IMR-90 (cell line): ENCODE data around the gene NFAT5. TPM values are rescaled to one million over a fixed set of nuclear protein-coding genes. Genes with fewer than 3 reads are reported as not detected.
A peak's percentile ranks its signal among the peaks of the same experiment; 100 is the strongest.

Source experiments
- ATAC-seq: fragments of 200-7000 bp; cut with Tn5 transposase; 2 replicates; pipeline ENCODE4 v1.9.1; 2020; ENCODE audit warnings: low read depth, mild to moderate bottlenecking, moderate library complexity
- BruUV-seq: library from RNA; stranded (reverse); fragments of 400-500 nt; replicated peaks from 2 replicates; lab custom pipeline; 2021; lab: Mats Ljungman, UMichigan
- CTCF ChIA-PET: fragments of 300-600 bp; formaldehyde crosslinking; extraction: SDS; loops from one replicate; lab custom pipeline; 2021; ENCODE audit warnings: antibody characterized with exemption; lab: Yijun Ruan, JAX
- POLR2A ChIA-PET: fragments of 300-600 bp; sonication (Branson Sonifier 250); formaldehyde crosslinking; loops from one replicate; lab custom pipeline; 2022; ENCODE audit warnings: antibody characterized with exemption; ENCODE audit not compliant: unreplicated experiment; lab: Charles Lee
- DNase-seq: peaks from one replicate; pipeline ENCODE4 v3.0.0; 2013
- H2AFZ ChIP-seq: replicated peaks from 2 replicates; pipeline ENCODE3; 2013; ENCODE audit warnings: low read length, mild to moderate bottlenecking; ENCODE audit not compliant: poor library complexity
- H2AK5ac ChIP-seq: 2 replicates; pipeline ENCODE4 v1.6.1; 2013; ENCODE audit warnings: low read depth, low read length, inconsistent platforms
- H2AK9ac ChIP-seq: replicated peaks from 2 replicates; pipeline ENCODE3; 2013; ENCODE audit warnings: mild to moderate bottlenecking, low read depth, low read length, moderate library complexity; ENCODE audit not compliant: poor library complexity
- H2BK120ac ChIP-seq: 2 replicates; pipeline ENCODE4 v1.6.1; 2013; ENCODE audit warnings: low read depth, low read length, inconsistent platforms
- H2BK15ac ChIP-seq: 3 replicates; pipeline ENCODE4 v1.6.1; 2013; ENCODE audit warnings: low read depth, low read length, inconsistent platforms
- H2BK20ac ChIP-seq: 2 replicates; pipeline ENCODE4 v1.6.1; 2013; ENCODE audit warnings: low read depth, mild to moderate bottlenecking, inconsistent platforms, low read length, moderate library complexity
- H2BK5ac ChIP-seq: 2 replicates; pipeline ENCODE4 v1.6.1; 2013; ENCODE audit warnings: mild to moderate bottlenecking, low read depth, low read length, inconsistent platforms; ENCODE audit not compliant: poor library complexity, severe bottlenecking
- H3K14ac ChIP-seq: replicated peaks from 2 replicates; pipeline ENCODE4 v1.6.1; 2013; ENCODE audit warnings: low read depth, low read length, inconsistent platforms
- H3K18ac ChIP-seq: 2 replicates; pipeline ENCODE4 v1.6.1; 2013; ENCODE audit warnings: low read depth, low read length, control low read depth
- H3K23ac ChIP-seq: 2 replicates; pipeline ENCODE4 v1.6.1; 2013; ENCODE audit warnings: low read depth, low read length, inconsistent platforms
- H3K27ac ChIP-seq: 2 replicates; pipeline ENCODE4 v1.5.1; 2013; ENCODE audit warnings: mild to moderate bottlenecking, control low read depth, low read length; ENCODE audit not compliant: insufficient read depth
- H3K27me3 ChIP-seq: 2 replicates; pipeline ENCODE4 v1.6.1; 2013; ENCODE audit warnings: low read length; ENCODE audit not compliant: control insufficient read depth, insufficient read depth
- H3K36me3 ChIP-seq: 2 replicates; pipeline ENCODE4 v1.6.1; 2013; ENCODE audit warnings: low read length, mixed read lengths; ENCODE audit not compliant: control insufficient read depth, insufficient read depth
- H3K4ac ChIP-seq: 2 replicates; pipeline ENCODE4 v1.6.1; 2013; ENCODE audit warnings: low read depth, low read length, inconsistent platforms
- H3K4me1 ChIP-seq: 2 replicates; pipeline ENCODE4 v1.6.1; 2013; ENCODE audit warnings: low read length, mixed read lengths; ENCODE audit not compliant: control insufficient read depth, insufficient read depth
- H3K4me2 ChIP-seq: 2 replicates; pipeline ENCODE4 v1.6.1; 2013; ENCODE audit warnings: low read depth, mild to moderate bottlenecking, control low read depth, low read length, moderate library complexity
- H3K4me3 ChIP-seq: 2 replicates; pipeline ENCODE4 v1.5.1; 2013; ENCODE audit warnings: low read depth, mild to moderate bottlenecking, control low read depth, low read length, moderate library complexity; ENCODE audit not compliant: insufficient read depth
- H3K56ac ChIP-seq: 2 replicates; pipeline ENCODE4 v1.6.1; 2013; ENCODE audit warnings: low read length, inconsistent platforms; ENCODE audit not compliant: insufficient read depth; ENCODE audit errors: extremely low read depth
- H3K79me1 ChIP-seq, 2 experiments: 2 replicates each; pipeline ENCODE4 v1.6.1; 2013; ENCODE audit warnings: low read length in 2 of 2, inconsistent platforms in 1 of 2, low read depth in 1 of 2
- H3K9ac ChIP-seq: 2 replicates; pipeline ENCODE4 v1.6.1; 2013; ENCODE audit warnings: low read depth, low read length, control low read depth
- H3K9me1 ChIP-seq: 2 replicates; pipeline ENCODE4 v1.6.1; 2013; ENCODE audit warnings: low read length, inconsistent platforms; ENCODE audit not compliant: insufficient read depth
- H3K9me3 ChIP-seq: 2 replicates; pipeline ENCODE4 v1.6.1; 2013; ENCODE audit warnings: low read length; ENCODE audit not compliant: control insufficient read depth, insufficient read depth
- H4K20me1 ChIP-seq: 2 replicates; pipeline ENCODE4 v1.6.1; 2013; ENCODE audit warnings: low read length, inconsistent platforms; ENCODE audit not compliant: insufficient read depth
- H4K5ac ChIP-seq: 2 replicates; pipeline ENCODE4 v1.6.1; 2013; ENCODE audit warnings: mild to moderate bottlenecking, low read depth, low read length, control low read depth
- H4K8ac ChIP-seq, 2 experiments: 2 replicates each; pipeline ENCODE4 v1.6.1; 2013; ENCODE audit warnings: low read depth in 2 of 2, low read length in 2 of 2, control low read depth in 1 of 2, inconsistent platforms in 1 of 2
- H4K91ac ChIP-seq: 2 replicates; pipeline ENCODE4 v1.6.1; 2013; ENCODE audit warnings: low read depth, low read length, inconsistent platforms; ENCODE audit not compliant: insufficient read depth
- BHLHE40 ChIP-seq: fragments of 150-350 bp; IDR thresholded peaks from 2 replicates; pipeline ENCODE4 v1.6.1; 2016; ENCODE audit warnings: mild to moderate bottlenecking, low read depth, low read length
- CHD1 ChIP-seq: IDR thresholded peaks from 2 replicates; pipeline ENCODE4 v1.6.1; 2012; ENCODE audit warnings: low read depth, low read length, improper control_type of control experiment
- FOS ChIP-seq: fragments of 150-350 bp; IDR thresholded peaks from 2 replicates; pipeline ENCODE4 v1.6.1; 2016; ENCODE audit warnings: low read depth, low read length
- MAFK ChIP-seq: IDR thresholded peaks from 2 replicates; pipeline ENCODE4 v1.6.1; 2012; ENCODE audit warnings: low read depth, low read length, improper control_type of control experiment
- MAZ ChIP-seq: IDR thresholded peaks from 2 replicates; pipeline ENCODE4 v1.6.1; 2012; ENCODE audit warnings: low read depth, mild to moderate bottlenecking, low read length, improper control_type of control experiment, moderate library complexity, borderline replicate concordance
- MXI1 ChIP-seq: IDR thresholded peaks from 2 replicates; pipeline ENCODE4 v1.6.1; 2012; ENCODE audit warnings: low read depth, mild to moderate bottlenecking, low read length, moderate library complexity, borderline replicate concordance
- POLR2A ChIP-seq: IDR thresholded peaks from 2 replicates; pipeline ENCODE4 v1.6.1; 2012; ENCODE audit warnings: mild to moderate bottlenecking, low read depth, low read length
- RAD21 ChIP-seq: IDR thresholded peaks from 2 replicates; pipeline ENCODE4 v1.6.1; 2012; ENCODE audit warnings: low read length, improper control_type of control experiment
- RCOR1 ChIP-seq: IDR thresholded peaks from 2 replicates; pipeline ENCODE4 v1.6.1; 2012; ENCODE audit warnings: mild to moderate bottlenecking, low read length, improper control_type of control experiment; ENCODE audit not compliant: insufficient replicate concordance
- RFX5 ChIP-seq: IDR thresholded peaks from 2 replicates; pipeline ENCODE4 v1.8.0; 2012; ENCODE audit warnings: low read depth, mild to moderate bottlenecking, low read length, moderate library complexity
- SMC3 ChIP-seq: fragments of 150-350 bp; IDR thresholded peaks from 2 replicates; pipeline ENCODE4 v1.6.1; 2016; ENCODE audit warnings: low read depth, mild to moderate bottlenecking, antibody characterized with exemption, low read length, moderate library complexity
- WGBS, 2 experiments: methylation state at CpG; one replicate each; pipeline versions ENCODE4 v1.1.5 to v1.1.7; 2013; ENCODE audit warnings: missing lambda C conversion rate in 2 of 2; ENCODE audit not compliant: insufficient read length in 1 of 2; ENCODE audit errors: extremely low coverage in 2 of 2; 5-methylcytosine and 5-hydroxymethylcytosine counted together
- dilution Hi-C: fragments of 300-500 bp; cut with HindIII; formaldehyde crosslinking; loops from one replicate; pipeline ENCODE4 v1.14.3; 2018; ENCODE audit warnings: low sequenced_read_pairs; ENCODE audit not compliant: unreplicated experiment
- in situ Hi-C: fragments of 300-500 bp; cut with MboI; formaldehyde crosslinking; loops from 3 replicates; pipeline ENCODE4 v1.14.3; 2019; ENCODE audit warnings: low sequenced_read_pairs, inconsistent platforms, mixed read lengths
- intact Hi-C: fragments of 100-400 bp; cut with micrococcal nuclease; formaldehyde crosslinking; loops from 2 replicates; pipeline ENCODE4 v1.10.0; 2022
- polyA plus RNA-seq, 3 experiments: library from polyadenylated mRNA; depleted of rRNA; stranded (reverse); fragments of >200 nt; gene quantifications; 2 replicates each; pipeline ENCODE4 v1.2.3, GENCODE V29; 2012; ENCODE audit warnings: low replicate concordance in 1 of 3
- total RNA-seq: library from RNA; depleted of rRNA; stranded (reverse); fragments of >200 nt; gene quantifications from 2 replicates; pipeline ENCODE4 v1.2.3, GENCODE V29; 2012

NFAT5 gene
- total and polyA plus RNA-seq, 2 of the 4 experiments (the other 2 are of a cell fraction), result 10.9 to 20.1 TPM

DNA sequence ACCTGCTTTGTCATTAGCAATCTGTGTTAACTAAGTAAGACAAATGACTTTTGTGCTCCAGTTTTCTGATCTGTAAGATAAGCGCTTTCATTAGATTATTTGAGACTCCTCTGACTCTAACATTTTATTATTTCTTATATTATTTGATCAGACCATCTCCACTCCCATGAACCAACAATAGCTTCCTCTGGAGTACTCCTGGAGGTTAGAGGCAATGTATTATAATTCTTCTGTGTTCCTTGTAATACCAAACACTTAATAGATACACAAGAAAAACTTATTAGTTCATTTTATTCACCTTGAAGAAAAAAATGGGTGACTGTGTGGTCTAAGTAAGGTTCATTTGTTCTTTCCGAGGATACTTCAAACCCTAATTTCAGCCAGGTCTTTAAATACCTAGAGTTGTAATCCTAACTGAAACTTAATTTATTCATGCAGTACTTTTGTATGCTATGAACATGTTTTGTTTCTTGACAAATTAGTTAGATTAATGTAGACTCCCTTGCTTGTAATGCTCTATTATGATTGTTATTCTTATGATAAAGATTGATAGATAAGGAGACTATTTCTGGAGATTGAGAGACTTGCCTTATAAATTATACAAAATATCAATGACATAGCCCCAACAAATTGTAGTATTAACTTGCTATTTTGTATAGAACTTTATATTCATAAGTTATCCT lies 106.7 kb downstream of the NFAT5 start:
- Histone ChIP-seq H3K18ac (peak overlapping the region; percentile 43; the same call in 1 of the 2 replicates), H3K27ac (peak overlapping the region; percentile 70; the same call in 1 of the 2 replicates), H3K9me3 (no peaks in the 10 kb centered on the region), H4K8ac (no peak overlapping the region; a peak in 1 of 4 replicates), H3K27me3 (no peaks in the 10 kb centered on the region), H2AFZ (no peak overlapping the region), H3K9ac (no peak overlapping the region), H3K4me3 (no peak overlapping the region), H4K20me1 (no peaks in the 10 kb centered on the region; the same call in 1 of the 2 replicates), H3K4ac (no peak overlapping the region), H3K4me2 (peak overlapping the region; percentile 22; the same call in 1 of the 2 replicates), H2BK20ac (no peak overlapping the region), H4K5ac (no peak overlapping the region; the same call in 1 of the 2 replicates), H3K4me1 (peaks cover 7% of the 10 kb centered on the region), H2BK15ac (no peak overlapping the region), H4K91ac (no peak overlapping the region), H3K23ac (0 out of 2 replicates have a peak overlapping the region, but pooled peaks have one; percentile 52), H2AK5ac (no peak overlapping the region), H2BK5ac (peak overlapping the region; percentile 76), H2AK9ac (no peak overlapping the region), H3K56ac (no peak overlapping the region), H2BK120ac (peak overlapping the region; percentile 9; the same call in 1 of the 2 replicates), H3K14ac (no peak overlapping the region), H3K9me1 (peaks cover 7% of the 10 kb centered on the region), H3K79me1 (peaks cover 26 to 30% of the 10 kb centered on the region in 2 experiments), H3K36me3 (peaks cover 30% of the 10 kb centered on the region)
- POLR2A ChIA-PET, result no interaction called here
- in situ Hi-C loops, result no loop called here
- BruUV-seq, result no TSS peak
- CTCF ChIA-PET, result interaction anchor here (1.0 kb wide), 1 partner anchor 27 kb away, joined by 3 read pairs; no protein-coding TSS in a partner anchor
- WGBS, 2 experiments, result no CpG with 5 or more reads among the region's 2 CpGs
- TF ChIP-seq MAFK (no peak), SMC3 (no peak), RFX5 (no peak), MXI1 (no peak), FOS (no peak), CHD1 (no peak), MAZ (no peak), RCOR1 (no peak), RAD21 (no peak), POLR2A (no peak), BHLHE40 (no peak)
- no peak for DNase-seq
- intact Hi-C loops, result no loop called here
- no peak for ATAC-seq
- dilution Hi-C loops, result no loop called here
